Measurements from ENCODE around the gene CSNK1A1. TPM values are rescaled to one million over a fixed set of nuclear protein-coding genes. Genes with fewer than 3 reads are reported as not detected.

Gene CSNK1A1
- polyA plus RNA-seq, 1 of the 3 experiments (the other 2 are of a cell fraction), result 70.7 TPM

DNA sequence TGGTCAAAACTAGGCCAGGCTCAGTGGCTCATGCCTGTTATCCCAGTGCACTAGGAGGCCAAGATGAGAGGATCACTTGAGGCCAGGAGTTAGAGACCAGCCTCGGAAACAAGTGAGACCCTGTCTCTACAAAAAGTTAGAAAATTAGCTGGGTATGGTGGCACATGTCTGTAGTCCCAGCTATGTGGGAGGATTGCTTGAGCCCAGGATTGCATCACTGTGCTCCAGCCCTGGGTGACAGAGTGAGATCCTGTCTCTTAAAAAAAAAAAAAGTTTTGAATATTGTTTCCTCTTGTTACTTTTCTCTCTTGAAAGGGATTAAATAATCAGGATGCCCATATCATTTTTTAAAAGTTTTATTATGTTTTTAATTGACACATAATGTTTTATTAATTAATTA lies 37.7 kb upstream of the CSNK1A1 start (continued):
- no peak for TF ChIP-seq NFIC (IDR thresholded peaks at IDR 0.05; ENCODE audit: borderline replicate concordance)

DNA sequence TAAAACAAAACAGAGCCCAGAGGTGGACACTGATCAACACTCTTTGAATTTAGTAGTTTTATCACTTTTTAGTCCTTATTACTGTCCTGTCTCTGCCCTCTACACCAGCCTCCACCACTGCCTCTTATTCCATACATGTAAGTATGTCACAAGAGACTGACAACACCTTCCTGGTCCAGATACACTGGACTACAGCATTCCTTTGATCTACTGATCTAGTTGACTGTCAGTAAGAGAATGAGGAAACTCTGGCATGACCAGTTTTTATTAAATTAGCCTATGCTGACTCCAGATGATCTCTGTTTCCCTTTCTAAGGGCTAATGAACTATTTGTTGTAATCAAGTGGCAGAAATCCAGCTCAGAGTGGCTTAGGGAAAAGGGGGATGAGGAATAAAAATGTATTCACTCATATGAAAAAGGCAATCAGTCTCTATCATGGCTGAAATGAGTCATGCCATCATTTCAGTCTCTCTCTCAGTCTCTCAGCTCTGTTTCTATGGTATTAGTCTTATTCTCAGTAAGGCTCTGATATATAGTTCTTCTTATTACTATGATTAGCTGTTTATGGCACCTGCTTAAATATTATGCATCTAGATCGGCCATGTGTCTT lies 35.6 kb upstream of the CSNK1A1 start:
- CTCF ChIA-PET, result interaction anchor here (0.7 to 3.1 kb wide), 7 partner anchors 10 to 272 kb away, joined by 3 to 12 read pairs (median 3); no protein-coding TSS in a partner anchor
- POLR2A ChIA-PET, result no interaction called here
- WGBS (ENCODE audit: low lambda C conversion rate), result 93% methylated on average over 1 of the region's 1 CpG

DNA sequence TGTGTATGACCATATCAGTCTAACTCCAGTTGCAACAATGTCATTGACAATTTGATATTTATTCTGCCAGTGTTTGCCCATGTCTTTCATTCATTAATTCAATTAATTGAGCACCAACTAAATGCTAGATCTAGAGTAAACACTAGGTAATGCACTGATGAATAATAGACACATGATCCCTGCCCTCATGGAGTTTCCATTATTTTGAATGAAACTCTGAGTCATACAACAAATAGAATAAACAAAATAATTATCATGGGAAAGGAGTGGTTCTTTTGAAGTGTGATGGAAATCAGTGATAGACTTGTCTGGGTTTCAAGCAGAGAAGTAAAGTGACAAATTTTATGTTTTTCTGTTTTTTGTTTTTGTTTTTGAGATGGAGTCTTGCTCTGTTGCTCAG lies 34.7 kb upstream of the CSNK1A1 start:
- Histone ChIP-seq H3K4me2 (no peak overlapping the region), H3K27me3 (ENCODE audit: insufficient read depth) (no peaks in the 10 kb centered on the region), H3K9ac (no peak overlapping the region), H3K36me3 (replicated peaks in 1 of 2; ENCODE audit: control insufficient read depth in 1 of 2, insufficient read depth in 2 of 2, low read length in 1 of 2) (no peaks in the 10 kb centered on the region), H3K4me1 (ENCODE audit: control insufficient read depth in 1 of 2, insufficient read depth in 2 of 2, low read depth in 1 of 2, low read length in 1 of 2) (peaks cover 3 to 15% of the 10 kb centered on the region in 2 experiments; a peak in 3 of 4 replicates), H3K4me3 (ENCODE audit: low read depth in 2 of 2, low read length in 1 of 2) (no peak overlapping the region), H3K79me2 (ENCODE audit: insufficient read depth) (no peaks in the 10 kb centered on the region), H3K9me3 (no peaks in the 10 kb centered on the region), H2AFZ (ENCODE audit: low read depth) (no peak overlapping the region), H3F3A (replicated peaks; ENCODE audit: insufficient read depth) (peaks cover 6% of the 10 kb centered on the region), H3K27ac (ENCODE audit: low read depth in 2 of 2, low read length in 1 of 2) (no peak overlapping the region), H4K20me1 (ENCODE audit: insufficient read depth) (no peaks in the 10 kb centered on the region), H3K9me2 (no peaks in the 10 kb centered on the region)
- CTCF ChIA-PET, result interaction anchor here (1.4 to 3.1 kb wide), 2 partner anchors 36 to 271 kb away, joined by 3 to 12 read pairs; no protein-coding TSS in a partner anchor
- no peak for DNase-seq
- no peak for TF ChIP-seq EZH2phosphoT487 (IDR thresholded peaks at IDR 0.05; ENCODE audit: borderline replicate concordance, low read depth)
- no peak for TF ChIP-seq TCF12 (IDR thresholded peaks at IDR 0.05)
- TF ChIP-seq, protein P1, sequence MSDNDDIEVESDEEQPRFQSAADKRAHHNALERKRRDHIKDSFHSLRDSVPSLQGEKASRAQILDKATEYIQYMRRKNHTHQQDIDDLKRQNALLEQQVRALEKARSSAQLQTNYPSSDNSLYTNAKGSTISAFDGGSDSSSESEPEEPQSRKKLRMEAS (IDR thresholded peaks at IDR 0.05; ENCODE audit: low read depth), result no peak
- no peak for TF ChIP-seq GABPA (IDR thresholded peaks at IDR 0.05; ENCODE audit: low read depth)
- no peak for TF ChIP-seq RXRA (IDR thresholded peaks at IDR 0.05; ENCODE audit: borderline replicate concordance, low read depth)
- no peak for TF ChIP-seq POLR2AphosphoS5 (IDR thresholded peaks at IDR 0.05; ENCODE audit: low read depth, low read length)
- TF ChIP-seq SIN3A (IDR thresholded peaks at IDR 0.05; ENCODE audit: borderline replicate concordance, low read depth, low read length), result no peak
- TF ChIP-seq, protein P2, sequence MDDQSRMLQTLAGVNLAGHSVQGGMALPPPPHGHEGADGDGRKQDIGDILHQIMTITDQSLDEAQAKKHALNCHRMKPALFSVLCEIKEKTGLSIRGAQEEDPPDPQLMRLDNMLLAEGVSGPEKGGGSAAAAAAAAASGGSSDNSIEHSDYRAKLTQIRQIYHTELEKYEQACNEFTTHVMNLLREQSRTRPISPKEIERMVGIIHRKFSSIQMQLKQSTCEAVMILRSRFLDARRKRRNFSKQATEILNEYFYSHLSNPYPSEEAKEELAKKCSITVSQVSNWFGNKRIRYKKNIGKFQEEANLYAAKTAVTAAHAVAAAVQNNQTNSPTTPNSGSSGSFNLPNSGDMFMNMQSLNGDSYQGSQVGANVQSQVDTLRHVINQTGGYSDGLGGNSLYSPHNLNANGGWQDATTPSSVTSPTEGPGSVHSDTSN (IDR thresholded peaks at IDR 0.05), result no peak
- TF ChIP-seq RFX5 (IDR thresholded peaks at IDR 0.05; ENCODE audit: low read length), result no peak
- TF ChIP-seq RCOR1 (IDR thresholded peaks at IDR 0.05; ENCODE audit: low read length), result no peak
- TF ChIP-seq CHD2 (IDR thresholded peaks at IDR 0.05; ENCODE audit: low read length, partially characterized antibody), result no peak
- TF ChIP-seq, protein P3, sequence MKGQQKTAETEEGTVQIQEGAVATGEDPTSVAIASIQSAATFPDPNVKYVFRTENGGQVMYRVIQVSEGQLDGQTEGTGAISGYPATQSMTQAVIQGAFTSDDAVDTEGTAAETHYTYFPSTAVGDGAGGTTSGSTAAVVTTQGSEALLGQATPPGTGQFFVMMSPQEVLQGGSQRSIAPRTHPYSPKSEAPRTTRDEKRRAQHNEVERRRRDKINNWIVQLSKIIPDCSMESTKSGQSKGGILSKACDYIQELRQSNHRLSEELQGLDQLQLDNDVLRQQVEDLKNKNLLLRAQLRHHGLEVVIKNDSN (IDR thresholded peaks at IDR 0.05; ENCODE audit: borderline replicate concordance, low read depth), result no peak
- POLR2A ChIA-PET, result no interaction called here

More for the DNA sequence above, 35.6 kb upstream of the CSNK1A1 start:
- Histone ChIP-seq H3K9me3 (no peaks in the 10 kb centered on the region), H3K27me3 (ENCODE audit: insufficient read depth) (no peaks in the 10 kb centered on the region), H2AFZ (ENCODE audit: low read depth) (no peak overlapping the region), H3F3A (replicated peaks; ENCODE audit: insufficient read depth) (peaks cover 6% of the 10 kb centered on the region), H3K4me1 (ENCODE audit: control insufficient read depth in 1 of 2, insufficient read depth in 2 of 2, low read depth in 1 of 2, low read length in 1 of 2) (peaks cover 3 to 9% of the 10 kb centered on the region in 2 experiments; a peak in 3 of 4 replicates), H3K79me2 (ENCODE audit: insufficient read depth) (no peaks in the 10 kb centered on the region), H3K36me3 (replicated peaks in 1 of 2; ENCODE audit: control insufficient read depth in 1 of 2, insufficient read depth in 2 of 2, low read length in 1 of 2) (no peaks in the 10 kb centered on the region), H3K27ac (ENCODE audit: low read depth in 2 of 2, low read length in 1 of 2) (peak overlapping the region in 1 of 2 experiments; percentile 14; a peak in 1 of 4 replicates), H3K9me2 (no peaks in the 10 kb centered on the region), H4K20me1 (ENCODE audit: insufficient read depth) (no peaks in the 10 kb centered on the region), H3K9ac (no peak overlapping the region), H3K4me2 (no peak overlapping the region), H3K4me3 (ENCODE audit: low read depth in 2 of 2, low read length in 1 of 2) (no peak overlapping the region)
- TF ChIP-seq, protein P2 (IDR thresholded peaks at IDR 0.05), result 0 out of 2 replicates have a peak, but pooled peaks have one; percentile 10
- TF ChIP-seq GABPA (IDR thresholded peaks at IDR 0.05; ENCODE audit: low read depth) (no peak), RCOR1 (IDR thresholded peaks at IDR 0.05; ENCODE audit: low read length) (0 out of 2 replicates have a peak, but pooled peaks have one; percentile 22)
- peak; percentile 34 for DNase-seq

All from SK-N-SH (cell line).